ENCODE data around the gene MEF2C. TPM values are rescaled to one million over a fixed set of nuclear protein-coding genes. Genes with fewer than 3 reads are reported as not detected.
A peak's percentile ranks its signal among the peaks of the same experiment; 100 is the strongest.

The MEF2C gene
- total RNA-seq, 2 donors from 2014 or later = 0.64 to 0.86 TPM

DNA sequence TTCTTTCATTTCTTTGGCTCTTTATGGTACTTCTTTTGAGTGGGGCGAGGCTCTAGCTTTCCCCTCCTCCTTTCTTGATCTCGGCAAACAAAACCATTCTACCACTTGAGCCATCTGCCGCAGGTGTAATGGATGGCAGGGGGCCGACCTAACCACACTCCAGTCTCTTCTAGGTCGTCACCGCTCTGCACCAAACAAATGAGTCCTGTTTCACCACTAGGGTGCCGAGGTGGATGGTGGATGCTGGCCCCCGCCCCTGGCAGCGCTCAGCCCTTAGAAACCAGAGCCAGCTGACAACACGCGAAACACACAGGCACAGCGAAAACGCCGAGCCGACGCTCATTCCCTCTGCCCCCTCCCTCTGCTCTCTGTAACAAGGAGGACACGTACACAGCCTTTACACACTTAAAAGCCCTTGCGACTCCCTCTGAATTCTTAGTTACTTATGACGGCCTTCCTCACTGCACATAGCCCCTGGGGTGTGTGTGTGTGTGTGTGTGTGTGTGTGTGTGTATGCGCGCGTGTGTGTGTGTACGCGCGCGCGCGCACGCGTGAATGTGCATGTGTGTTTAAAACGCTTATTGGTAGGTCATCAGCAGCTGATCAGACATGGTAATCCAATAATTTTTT is 199.4 kb downstream of the MEF2C start:
- Histone ChIP-seq H3K4me1 (ENCODE audit: control insufficient read depth, insufficient read depth, low read length) (no peaks in the 10 kb centered on the region), H3K9me3 (ENCODE audit: control insufficient read depth, low read length) (no peaks in the 10 kb centered on the region), H3K9ac (ENCODE audit: extremely low read depth, low read length, poor library complexity, severe bottlenecking) (no peak overlapping the region), H3K4me3 (ENCODE audit: low read length) (no peak overlapping the region), H3K27me3 (ENCODE audit: control insufficient read depth, insufficient read depth, low read length, poor library complexity, severe bottlenecking) (peaks cover 100% of the 10 kb centered on the region), H3K27ac (ENCODE audit: low read depth, low read length) (peak overlapping the region; percentile 66), H3K36me3 (ENCODE audit: control insufficient read depth, insufficient read depth, low read length) (no peaks in the 10 kb centered on the region)
- DNase-seq = peak; percentile 88
- H3K36me3 Mint-ChIP-seq (ENCODE audit: low read depth) = no peaks in the 10 kb centered on the region
- no peak overlapping the region for H3K4me3 Mint-ChIP-seq
- peaks cover 100% of the 10 kb centered on the region for H3K27me3 Mint-ChIP-seq (ENCODE audit: insufficient read depth)
- 0 to 1% methylated on average over 3 to 19 of the region's 31 CpGs for WGBS, 2 experiments (ENCODE audit: insufficient coverage in 1 of 2, insufficient read length in 1 of 2)
- TF ChIP-seq CTCF (conservative IDR thresholded peaks at IDR 0.05) = peak; percentile 68
- peaks cover 5% of the 10 kb centered on the region for H3K4me1 Mint-ChIP-seq
- H3K27ac Mint-ChIP-seq = no peak overlapping the region
- H3K9me3 Mint-ChIP-seq = no peaks in the 10 kb centered on the region

GRCh38 chr5:88682881-88683361 is 200.1 kb downstream of the MEF2C start:
- H3K4me1 ChIP-seq (ENCODE audit: control insufficient read depth, insufficient read depth, low read length) = no peaks in the 10 kb centered on the region

GRCh38 chr5:88682131-88682530 is 200.9 kb downstream of the MEF2C start:
- TF ChIP-seq CTCF (conservative IDR thresholded peaks at IDR 0.05) = no peak
- H3K4me1 ChIP-seq (ENCODE audit: control insufficient read depth, insufficient read depth, low read length) = no peaks in the 10 kb centered on the region
- H3K27ac Mint-ChIP-seq = no peak overlapping the region
- no peak for DNase-seq
- WGBS, 2 experiments (ENCODE audit: insufficient coverage in 1 of 2, insufficient read length in 1 of 2) = no CpG with 5 or more reads among the region's 1 CpG
- no peaks in the 10 kb centered on the region for H3K36me3 ChIP-seq (ENCODE audit: control insufficient read depth, insufficient read depth, low read length)
- no peak overlapping the region for H3K27ac ChIP-seq (ENCODE audit: low read depth, low read length)
- no peaks in the 10 kb centered on the region for H3K36me3 Mint-ChIP-seq (ENCODE audit: low read depth)
- no peak overlapping the region for H3K4me3 ChIP-seq (ENCODE audit: low read length)
- no peak overlapping the region for H3K4me3 Mint-ChIP-seq
- peaks cover 99% of the 10 kb centered on the region for H3K27me3 Mint-ChIP-seq (ENCODE audit: insufficient read depth)
- H3K9me3 ChIP-seq (ENCODE audit: control insufficient read depth, low read length) = no peaks in the 10 kb centered on the region
- no peak overlapping the region for H3K9ac ChIP-seq (ENCODE audit: extremely low read depth, low read length, poor library complexity, severe bottlenecking)
- peaks cover 7% of the 10 kb centered on the region for H3K4me1 Mint-ChIP-seq
- no peaks in the 10 kb centered on the region for H3K9me3 Mint-ChIP-seq
- peaks cover 100% of the 10 kb centered on the region for H3K27me3 ChIP-seq (ENCODE audit: control insufficient read depth, insufficient read depth, low read length, poor library complexity, severe bottlenecking)

More at GRCh38 chr5:88682881-88683361, 200.1 kb downstream of the MEF2C start:
- Mint-ChIP-seq H3K27me3 (ENCODE audit: insufficient read depth) (peaks cover 99% of the 10 kb centered on the region), H3K4me3 (no peak overlapping the region), H3K27ac (no peak overlapping the region), H3K36me3 (ENCODE audit: low read depth) (no peaks in the 10 kb centered on the region), H3K9me3 (no peaks in the 10 kb centered on the region), H3K4me1 (peaks cover 7% of the 10 kb centered on the region)
- Histone ChIP-seq H3K9ac (ENCODE audit: extremely low read depth, low read length, poor library complexity, severe bottlenecking) (no peak overlapping the region), H3K36me3 (ENCODE audit: control insufficient read depth, insufficient read depth, low read length) (no peaks in the 10 kb centered on the region), H3K27me3 (ENCODE audit: control insufficient read depth, insufficient read depth, low read length, poor library complexity, severe bottlenecking) (peaks cover 100% of the 10 kb centered on the region), H3K27ac (ENCODE audit: low read depth, low read length) (no peak overlapping the region), H3K9me3 (ENCODE audit: control insufficient read depth, low read length) (no peaks in the 10 kb centered on the region), H3K4me3 (ENCODE audit: low read length) (no peak overlapping the region)
- no peak for TF ChIP-seq CTCF (conservative IDR thresholded peaks at IDR 0.05)
- no peak for DNase-seq
- WGBS, 2 experiments (ENCODE audit: insufficient coverage in 1 of 2, insufficient read length in 1 of 2) = 13 to 25% methylated on average over 4 to 5 of the region's 5 CpGs
